A549 (cell line): ENCODE data around the gene HCLS1. TPM values are rescaled to one million over a fixed set of nuclear protein-coding genes. Genes with fewer than 3 reads are reported as not detected.

ENCODE experiments used
- ATAC-seq, 2 experiments: fragments of 200-7000 bp in 1 of 2; fragments of >200 bp in 1 of 2; cut with Nextera tagmentation in 1 of 2; cut with Tn5 transposase in 1 of 2; 3 replicates each; pipeline versions ENCODE4 v1.8.0 to v1.9.1; 2018 to 2020; ENCODE audit warnings: mild to moderate bottlenecking in 1 of 2, moderate library complexity in 1 of 2
- CTCF ChIA-PET: fragments of 300-600 bp; sonication (Branson Sonifier 250); formaldehyde crosslinking; extraction: SDS; loops from one replicate; lab custom pipeline; 2021; ENCODE audit warnings: antibody characterized with exemption, inconsistent platforms; lab: Yijun Ruan, JAX
- POLR2A ChIA-PET: fragments of 350-600 bp; formaldehyde crosslinking; extraction: SDS; loops from one replicate; lab custom pipeline; 2021; ENCODE audit warnings: antibody characterized with exemption, inconsistent platforms; lab: Yijun Ruan, JAX
- DNase-seq, 2 experiments: peaks; one replicate each; pipeline versions ENCODE4 v3.0.0 to v3.0.0-alpha.2; 2011 to 2016; ENCODE audit warnings: low read depth in 1 of 2, low spot score in 1 of 2
- FAIRE-seq: peaks from 2 replicates; lab custom pipeline; 2011; peaks lifted over from hg19 to GRCh38; lab: Jason Lieb, UNC
- H3K27ac ChIP-seq, 2 experiments: fragments of >200 bp; sonication (Bioruptor Twin); formaldehyde crosslinking; 3 replicates each; pipeline ENCODE4 v1.5.1; 2016 to 2017
- H3K4me1 ChIP-seq: fragments of >200 bp; sonication (Bioruptor Twin); formaldehyde crosslinking; 3 replicates; pipeline ENCODE4 v1.6.1; 2016
- H3K4me2 ChIP-seq: fragments of >200 bp; sonication (Bioruptor Twin); formaldehyde crosslinking; 3 replicates; pipeline ENCODE4 v1.6.1; 2016
- H3K4me3 ChIP-seq: fragments of >200 bp; sonication (Bioruptor Twin); formaldehyde crosslinking; 3 replicates; pipeline ENCODE4 v1.5.1; 2016
- H3K9me3 ChIP-seq: fragments of >200 bp; sonication (Bioruptor Twin); formaldehyde crosslinking; 3 replicates; pipeline ENCODE4 v1.6.1; 2016
- BHLHE40 ChIP-seq: IDR thresholded peaks from 2 replicates; pipeline ENCODE4 v1.6.1; 2012; ENCODE audit warnings: low read depth, low read length, inconsistent platforms
- CBX8 ChIP-seq: fragments of 200-600 bp; sonication (generic); IDR thresholded peaks from 2 replicates; pipeline ENCODE4 v1.6.1; 2016
- CHD2 ChIP-seq: fragments of 150-350 bp; IDR thresholded peaks from 2 replicates; pipeline ENCODE4 v1.6.1; 2014; ENCODE audit warnings: low read length; ENCODE audit not compliant: partially characterized antibody
- EHF ChIP-seq: fragments of 250-450 bp; sonication (Bioruptor Pico); IDR thresholded peaks from 2 replicates; pipeline ENCODE4 v1.5.0; 2020; ENCODE audit warnings: mild to moderate bottlenecking
- EP300 ChIP-seq, 2 experiments: fragments of >200 bp; sonication (Bioruptor Twin); formaldehyde crosslinking; IDR thresholded peaks; 2 replicates in 1 of 2; 3 replicates in 1 of 2; pipeline ENCODE4 v1.6.1; 2016 to 2017
- HOXA7 ChIP-seq: fragments of 250-450 bp; sonication (Bioruptor Pico); IDR thresholded peaks from 2 replicates; pipeline ENCODE4 v1.5.0; 2020; ENCODE audit warnings: mild to moderate bottlenecking, moderate library complexity
- HOXB5 ChIP-seq: fragments of 250-450 bp; sonication (Bioruptor Pico); IDR thresholded peaks from 2 replicates; pipeline ENCODE4 v1.5.0; 2020; ENCODE audit warnings: mild to moderate bottlenecking, moderate library complexity
- JUN ChIP-seq, 2 experiments: fragments of >200 bp; sonication (Bioruptor Twin); formaldehyde crosslinking; IDR thresholded peaks; 2 replicates in 1 of 2; 3 replicates in 1 of 2; pipeline ENCODE4 v1.6.1; 2016 to 2017
- NPAS2 ChIP-seq: fragments of 250-450 bp; sonication (Bioruptor Pico); IDR thresholded peaks from 2 replicates; pipeline ENCODE4 v1.8.0; 2022; ENCODE audit warnings: mild to moderate bottlenecking, moderate library complexity, borderline replicate concordance
- POLR2A ChIP-seq: IDR thresholded peaks from 2 replicates; pipeline ENCODE4 v1.6.1; 2012; ENCODE audit warnings: mild to moderate bottlenecking, low read length
- RAD21 ChIP-seq, 2 experiments: fragments of >200 bp in 1 of 2; sonication (Bioruptor Twin) in 1 of 2; formaldehyde crosslinking in 1 of 2; IDR thresholded peaks in 1 of 2; conservative IDR thresholded peaks in 1 of 2; 2 replicates in 1 of 2; 3 replicates in 1 of 2; pipeline ENCODE4 v1.6.1; 2012 to 2018; ENCODE audit warnings: inconsistent platforms in 1 of 2
- RCOR1 ChIP-seq: fragments of 150-350 bp; IDR thresholded peaks from 2 replicates; pipeline ENCODE4 v1.6.1; 2014; ENCODE audit warnings: antibody characterized with exemption, low read length, low read depth
- RFX5 ChIP-seq: fragments of 450-650 bp; IDR thresholded peaks from 2 replicates; pipeline ENCODE4 v1.7.1; 2014; ENCODE audit warnings: antibody characterized with exemption, mild to moderate bottlenecking, moderate library complexity
- SREBF2 ChIP-seq: fragments of 450-650 bp; IDR thresholded peaks from 2 replicates; pipeline ENCODE4 v1.6.1; 2014; ENCODE audit warnings: mild to moderate bottlenecking, moderate library complexity
- TP53 ChIP-seq: fragments of 250-450 bp; sonication (Bioruptor Pico); IDR thresholded peaks from 2 replicates; pipeline ENCODE4 v1.5.0; 2021; ENCODE audit warnings: mild to moderate bottlenecking, moderate library complexity
- ZFP36 ChIP-seq: fragments of 450-650 bp; IDR thresholded peaks from 2 replicates; pipeline ENCODE4 v1.6.1; 2014; ENCODE audit warnings: borderline replicate concordance; ENCODE audit not compliant: partially characterized antibody
- ZNF302 ChIP-seq: fragments of 250-450 bp; sonication (Bioruptor Pico); IDR thresholded peaks from 2 replicates; pipeline ENCODE4 v1.9.0; 2021; ENCODE audit warnings: inconsistent platforms, mild to moderate bottlenecking, moderate library complexity
- WGBS: methylation state at CpG from one replicate; pipeline ENCODE4 v1.1.6; 2017; ENCODE audit errors: missing lambda C conversion rate; 5-methylcytosine and 5-hydroxymethylcytosine counted together
- polyA plus RNA-seq, 4 experiments: library from polyadenylated mRNA; depleted of rRNA in 3 of 4; stranded (reverse); fragments of >200 nt; fragmentation: RNase III in 1 of 4; extraction: RNeasy Plus Mini Kit Qiagen cat#74134 plus additional on column Dnase treatment in 1 of 4; gene quantifications; 2 replicates in 3 of 4; 3 replicates in 1 of 4; pipeline ENCODE4 v1.2.3, GENCODE V29; 2011 to 2017
- TF ChIP-seq, protein P1 (sequence below): fragments of 200-600 bp; sonication (generic); IDR thresholded peaks from 2 replicates; pipeline ENCODE4 v1.6.1; 2016; ENCODE audit warnings: antibody characterized with exemption, mild to moderate bottlenecking, moderate library complexity
- TF ChIP-seq, protein P2 (sequence below): IDR thresholded peaks from 2 replicates; pipeline ENCODE4 v1.6.1; 2012; ENCODE audit warnings: low read depth, borderline replicate concordance
- TF ChIP-seq, protein P3 (sequence below): fragments of 250-450 bp; sonication (Bioruptor Pico); IDR thresholded peaks from 2 replicates; pipeline ENCODE4 v1.5.0; 2021; ENCODE audit warnings: mild to moderate bottlenecking, moderate library complexity, borderline replicate concordance
- TF ChIP-seq, protein P4 (sequence below): IDR thresholded peaks from 2 replicates; pipeline ENCODE4 v1.6.1; 2012
- TF ChIP-seq, protein P5 (sequence below): fragments of >200 bp; sonication (Bioruptor Twin); formaldehyde crosslinking; IDR thresholded peaks from 2 replicates; pipeline ENCODE4 v1.6.1; 2016

Gene HCLS1
- polyA plus RNA-seq, 2 of the 4 experiments (the other 2 are of a cell fraction) = 0.12 to 0.14 TPM

DNA sequence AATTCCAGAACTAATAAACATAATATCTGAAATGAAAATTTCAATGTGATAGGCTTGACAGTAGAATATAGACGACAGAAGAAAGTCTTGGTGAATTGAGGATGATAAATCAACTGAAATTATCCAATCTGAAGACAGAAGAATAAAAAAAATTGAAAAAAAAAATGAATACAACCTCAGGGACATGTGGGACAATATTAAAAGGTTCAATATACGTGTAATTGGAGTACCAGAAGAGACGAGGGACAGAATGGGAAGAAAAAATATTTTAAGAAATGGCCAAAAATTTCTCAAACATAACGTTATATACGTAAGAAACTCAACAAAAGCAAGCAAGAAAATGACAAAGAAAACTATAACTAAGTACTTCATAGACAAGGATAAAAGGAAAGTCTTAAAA, 43.3 kb upstream of the HCLS1 start:
- H3K4me3 ChIP-seq = no peak overlapping the region
- no peak for FAIRE-seq
- H3K4me1 ChIP-seq = 0 out of 3 replicates have a peak, but pooled peaks cover 6% of the 10 kb centered on the region
- ATAC-seq = no peak
- WGBS = 93% methylated on average over 5 of the region's 5 CpGs
- no peak overlapping the region for H3K27ac ChIP-seq
- H3K9me3 ChIP-seq = no peaks in the 10 kb centered on the region; the same call in 2 of the 3 replicates
- H3K4me2 ChIP-seq = no peak overlapping the region
- ChIA-PET POLR2A (no interaction called here), CTCF (no interaction called here)
- no peak for DNase-seq
- TF ChIP-seq HOXA7 (CRISPR knock-in tag) (no peak), RCOR1 (no peak), EHF (CRISPR knock-in tag) (no peak), POLR2A (no peak), EP300 (IDR thresholded peaks at IDR 0.05) (no peak), SREBF2 (no peak), BHLHE40 (no peak), ZFP36 (no peak), RFX5 (no peak), CHD2 (no peak), CBX8 (no peak), ZNF302 (CRISPR knock-in tag) (no peak), HOXB5 (CRISPR knock-in tag) (no peak), RAD21 (conservative IDR thresholded peaks at IDR 0.05 in 1 of 2, IDR thresholded peaks at IDR 0.05 in 1 of 2) (no peak)
- TF ChIP-seq, protein P1, sequence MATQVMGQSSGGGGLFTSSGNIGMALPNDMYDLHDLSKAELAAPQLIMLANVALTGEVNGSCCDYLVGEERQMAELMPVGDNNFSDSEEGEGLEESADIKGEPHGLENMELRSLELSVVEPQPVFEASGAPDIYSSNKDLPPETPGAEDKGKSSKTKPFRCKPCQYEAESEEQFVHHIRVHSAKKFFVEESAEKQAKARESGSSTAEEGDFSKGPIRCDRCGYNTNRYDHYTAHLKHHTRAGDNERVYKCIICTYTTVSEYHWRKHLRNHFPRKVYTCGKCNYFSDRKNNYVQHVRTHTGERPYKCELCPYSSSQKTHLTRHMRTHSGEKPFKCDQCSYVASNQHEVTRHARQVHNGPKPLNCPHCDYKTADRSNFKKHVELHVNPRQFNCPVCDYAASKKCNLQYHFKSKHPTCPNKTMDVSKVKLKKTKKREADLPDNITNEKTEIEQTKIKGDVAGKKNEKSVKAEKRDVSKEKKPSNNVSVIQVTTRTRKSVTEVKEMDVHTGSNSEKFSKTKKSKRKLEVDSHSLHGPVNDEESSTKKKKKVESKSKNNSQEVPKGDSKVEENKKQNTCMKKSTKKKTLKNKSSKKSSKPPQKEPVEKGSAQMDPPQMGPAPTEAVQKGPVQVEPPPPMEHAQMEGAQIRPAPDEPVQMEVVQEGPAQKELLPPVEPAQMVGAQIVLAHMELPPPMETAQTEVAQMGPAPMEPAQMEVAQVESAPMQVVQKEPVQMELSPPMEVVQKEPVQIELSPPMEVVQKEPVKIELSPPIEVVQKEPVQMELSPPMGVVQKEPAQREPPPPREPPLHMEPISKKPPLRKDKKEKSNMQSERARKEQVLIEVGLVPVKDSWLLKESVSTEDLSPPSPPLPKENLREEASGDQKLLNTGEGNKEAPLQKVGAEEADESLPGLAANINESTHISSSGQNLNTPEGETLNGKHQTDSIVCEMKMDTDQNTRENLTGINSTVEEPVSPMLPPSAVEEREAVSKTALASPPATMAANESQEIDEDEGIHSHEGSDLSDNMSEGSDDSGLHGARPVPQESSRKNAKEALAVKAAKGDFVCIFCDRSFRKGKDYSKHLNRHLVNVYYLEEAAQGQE = no peak
- TF ChIP-seq, protein P2, sequence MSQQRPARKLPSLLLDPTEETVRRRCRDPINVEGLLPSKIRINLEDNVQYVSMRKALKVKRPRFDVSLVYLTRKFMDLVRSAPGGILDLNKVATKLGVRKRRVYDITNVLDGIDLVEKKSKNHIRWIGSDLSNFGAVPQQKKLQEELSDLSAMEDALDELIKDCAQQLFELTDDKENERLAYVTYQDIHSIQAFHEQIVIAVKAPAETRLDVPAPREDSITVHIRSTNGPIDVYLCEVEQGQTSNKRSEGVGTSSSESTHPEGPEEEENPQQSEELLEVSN = no peak
- TF ChIP-seq, protein P3, sequence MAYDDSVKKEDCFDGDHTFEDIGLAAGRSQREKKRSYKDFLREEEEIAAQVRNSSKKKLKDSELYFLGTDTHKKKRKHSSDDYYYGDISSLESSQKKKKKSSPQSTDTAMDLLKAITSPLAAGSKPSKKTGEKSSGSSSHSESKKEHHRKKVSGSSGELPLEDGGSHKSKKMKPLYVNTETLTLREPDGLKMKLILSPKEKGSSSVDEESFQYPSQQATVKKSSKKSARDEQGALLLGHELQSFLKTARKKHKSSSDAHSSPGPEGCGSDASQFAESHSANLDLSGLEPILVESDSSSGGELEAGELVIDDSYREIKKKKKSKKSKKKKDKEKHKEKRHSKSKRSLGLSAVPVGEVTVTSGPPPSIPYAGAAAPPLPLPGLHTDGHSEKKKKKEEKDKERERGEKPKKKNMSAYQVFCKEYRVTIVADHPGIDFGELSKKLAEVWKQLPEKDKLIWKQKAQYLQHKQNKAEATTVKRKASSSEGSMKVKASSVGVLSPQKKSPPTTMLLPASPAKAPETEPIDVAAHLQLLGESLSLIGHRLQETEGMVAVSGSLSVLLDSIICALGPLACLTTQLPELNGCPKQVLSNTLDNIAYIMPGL = no peak
- TF ChIP-seq, protein P4, sequence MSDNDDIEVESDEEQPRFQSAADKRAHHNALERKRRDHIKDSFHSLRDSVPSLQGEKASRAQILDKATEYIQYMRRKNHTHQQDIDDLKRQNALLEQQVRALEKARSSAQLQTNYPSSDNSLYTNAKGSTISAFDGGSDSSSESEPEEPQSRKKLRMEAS = no peak
- TF ChIP-seq, protein P5, sequence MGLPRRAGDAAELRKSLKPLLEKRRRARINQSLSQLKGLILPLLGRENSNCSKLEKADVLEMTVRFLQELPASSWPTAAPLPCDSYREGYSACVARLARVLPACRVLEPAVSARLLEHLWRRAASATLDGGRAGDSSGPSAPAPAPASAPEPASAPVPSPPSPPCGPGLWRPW = no peak

DNA sequence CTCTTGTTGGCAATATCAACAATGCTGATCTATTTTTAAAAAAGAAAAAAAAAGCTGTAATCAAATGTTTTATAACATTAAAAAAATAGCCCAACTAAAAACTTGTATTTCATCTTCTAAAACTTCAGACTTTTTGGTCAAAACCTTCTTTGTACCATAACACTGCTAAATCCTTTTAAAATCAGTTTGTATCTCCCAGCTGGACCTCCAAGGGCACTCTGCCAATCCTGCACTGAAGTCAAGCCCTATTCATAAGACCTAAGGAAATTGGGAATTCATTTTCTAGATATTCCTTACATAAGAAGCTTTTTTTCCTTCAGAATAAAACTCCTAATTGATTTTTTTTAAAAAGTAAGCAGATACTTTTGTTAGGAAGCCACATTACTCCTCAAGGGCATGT, 38.2 kb upstream of the HCLS1 start:
- TF ChIP-seq CBX8 = no peak
- no peak for TF ChIP-seq JUN (IDR thresholded peaks at IDR 0.05)
- no peak for TF ChIP-seq NPAS2 (CRISPR knock-in tag)
- TF ChIP-seq TP53 (CRISPR knock-in tag) = no peak
- no peak for TF ChIP-seq SREBF2
- ATAC-seq (no peak), DNase-seq (no peak), FAIRE-seq (no peak)
- Histone ChIP-seq H3K4me2 (no peak overlapping the region), H3K4me1 (no peaks in the 10 kb centered on the region), H3K4me3 (no peak overlapping the region), H3K27ac (no peak overlapping the region), H3K9me3 (no peaks in the 10 kb centered on the region)
- CTCF ChIA-PET = interaction anchor here (1.0 to 2.1 kb wide), 2 partner anchors 12 to 77 kb away, joined by 4 to 5 read pairs; no protein-coding TSS in a partner anchor
- POLR2A ChIA-PET = no interaction called here
